Left forelimb (tissue), 1 donor: ENCODE data around the gene IVL.

ENCODE experiments used
- DNase-seq: peaks from one replicate; pipeline ENCODE4 v3.0.0-alpha.2; 2018; ENCODE audit warnings: low spot score

Gene IVL, protein sequence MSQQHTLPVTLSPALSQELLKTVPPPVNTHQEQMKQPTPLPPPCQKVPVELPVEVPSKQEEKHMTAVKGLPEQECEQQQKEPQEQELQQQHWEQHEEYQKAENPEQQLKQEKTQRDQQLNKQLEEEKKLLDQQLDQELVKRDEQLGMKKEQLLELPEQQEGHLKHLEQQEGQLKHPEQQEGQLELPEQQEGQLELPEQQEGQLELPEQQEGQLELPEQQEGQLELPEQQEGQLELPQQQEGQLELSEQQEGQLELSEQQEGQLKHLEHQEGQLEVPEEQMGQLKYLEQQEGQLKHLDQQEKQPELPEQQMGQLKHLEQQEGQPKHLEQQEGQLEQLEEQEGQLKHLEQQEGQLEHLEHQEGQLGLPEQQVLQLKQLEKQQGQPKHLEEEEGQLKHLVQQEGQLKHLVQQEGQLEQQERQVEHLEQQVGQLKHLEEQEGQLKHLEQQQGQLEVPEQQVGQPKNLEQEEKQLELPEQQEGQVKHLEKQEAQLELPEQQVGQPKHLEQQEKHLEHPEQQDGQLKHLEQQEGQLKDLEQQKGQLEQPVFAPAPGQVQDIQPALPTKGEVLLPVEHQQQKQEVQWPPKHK

DNA sequence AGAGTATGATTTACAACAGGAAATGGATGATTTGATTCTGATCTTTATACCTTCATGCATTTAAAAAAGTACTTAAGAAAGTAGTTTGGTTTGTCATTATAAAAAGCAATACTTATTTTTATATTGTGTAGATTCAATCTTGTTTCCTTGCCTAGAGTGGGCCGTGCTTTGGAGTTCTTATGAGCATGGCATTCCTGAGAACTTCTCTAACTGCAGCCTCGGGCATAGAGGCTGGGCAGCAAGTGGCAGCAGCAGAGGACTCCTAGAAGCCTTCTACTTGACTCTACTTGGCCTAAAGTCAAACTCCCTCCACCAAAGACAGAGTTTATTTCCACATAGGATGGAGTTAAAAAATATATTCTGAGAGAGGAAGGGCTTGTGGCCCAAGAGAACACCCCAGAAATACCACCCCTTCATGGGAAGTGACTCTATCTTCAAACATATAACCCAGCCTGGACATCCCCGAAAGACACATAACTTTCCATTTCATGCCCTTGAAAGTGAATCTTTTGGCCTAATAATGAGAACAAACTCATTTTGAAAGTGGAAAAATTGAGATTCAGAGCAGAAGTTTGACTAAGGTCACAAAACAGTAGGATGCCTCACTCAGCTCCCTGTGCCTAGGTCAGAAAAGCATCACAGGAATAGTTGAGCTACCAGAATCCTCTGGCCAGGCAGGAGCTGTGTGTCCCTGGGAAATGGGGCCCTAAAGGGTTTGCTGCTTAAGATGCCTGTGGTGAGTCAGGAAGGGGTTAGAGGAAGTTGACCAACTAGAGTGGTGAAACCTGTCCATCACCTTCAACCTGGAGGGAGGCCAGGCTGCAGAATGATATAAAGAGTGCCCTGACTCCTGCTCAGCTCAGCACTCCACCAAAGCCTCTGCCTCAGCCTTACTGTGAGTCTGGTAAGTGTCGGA, at the start of gene IVL:
TSS of gene IVL (plus strand) at position 861 of the 916 bp plus-strand sequence. CDS start 1,252 bp downstream, outside the sequence.
- DNase-seq = no peak

DNA sequence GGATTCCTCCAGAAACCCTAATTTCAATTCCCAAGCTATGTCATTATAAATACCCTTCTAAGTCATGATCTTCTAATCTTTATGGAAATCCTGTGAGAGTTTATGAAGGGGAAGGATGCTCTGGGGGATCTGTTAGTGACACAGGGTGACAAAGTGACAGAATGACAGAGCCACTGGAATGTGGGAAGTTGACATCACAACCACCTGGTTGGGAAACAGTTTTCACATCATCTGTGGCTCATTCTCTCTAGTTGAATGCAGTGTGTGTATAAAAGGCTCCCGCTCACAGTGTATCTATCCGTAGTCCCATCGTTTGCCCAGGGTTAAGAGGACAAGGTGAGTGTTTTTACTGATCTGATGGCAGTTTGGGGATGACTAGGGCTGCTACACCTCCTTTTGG, 48.6 kb upstream of the IVL start, which contains the start of gene LCE7A:
TSS of gene LCE7A (plus strand) at position 301 of the 400 bp plus-strand sequence. CDS start 702 bp downstream, outside the sequence.
- no peak for DNase-seq

DNA sequence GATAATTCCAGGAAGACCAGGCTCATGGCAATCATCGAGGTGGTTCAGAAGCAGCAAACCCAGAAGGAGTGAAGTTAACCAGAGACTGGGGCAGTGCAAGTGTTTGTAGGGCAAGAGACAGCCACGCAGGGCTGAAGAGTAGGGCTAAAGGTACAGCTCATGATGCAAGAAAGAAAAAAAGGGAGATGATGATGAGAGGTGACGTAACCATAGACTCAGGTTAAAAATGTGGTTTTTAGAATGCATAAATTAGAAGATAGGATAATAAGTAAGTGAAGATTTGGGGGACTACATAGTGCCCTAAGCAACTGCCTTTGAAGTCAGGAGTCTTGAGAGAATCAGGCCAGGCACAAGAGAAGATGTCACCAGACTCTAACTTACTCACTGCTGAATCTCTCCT, 48.2 kb upstream of the IVL start:
- DNase-seq = no peak

DNA sequence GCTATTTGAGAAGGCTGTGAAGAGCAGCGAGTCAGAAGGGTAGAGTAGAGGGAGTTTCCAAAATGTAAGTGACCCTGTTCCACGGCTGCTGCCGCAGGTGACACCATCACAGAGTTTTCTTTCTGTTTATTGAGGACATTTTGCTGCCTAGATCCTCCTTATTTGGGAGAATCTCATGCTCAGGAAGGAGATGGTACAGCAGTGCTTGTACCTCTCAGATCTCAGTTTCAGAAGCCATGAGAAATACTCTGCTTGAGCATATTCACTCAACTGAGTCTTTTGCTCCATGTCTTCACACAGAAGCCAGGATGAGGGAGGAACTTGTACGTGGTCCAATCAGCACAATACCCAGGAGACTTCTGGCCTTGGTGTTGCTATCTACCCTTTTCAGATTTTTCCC, 47.0 kb upstream of the IVL start:
- no peak for DNase-seq

DNA sequence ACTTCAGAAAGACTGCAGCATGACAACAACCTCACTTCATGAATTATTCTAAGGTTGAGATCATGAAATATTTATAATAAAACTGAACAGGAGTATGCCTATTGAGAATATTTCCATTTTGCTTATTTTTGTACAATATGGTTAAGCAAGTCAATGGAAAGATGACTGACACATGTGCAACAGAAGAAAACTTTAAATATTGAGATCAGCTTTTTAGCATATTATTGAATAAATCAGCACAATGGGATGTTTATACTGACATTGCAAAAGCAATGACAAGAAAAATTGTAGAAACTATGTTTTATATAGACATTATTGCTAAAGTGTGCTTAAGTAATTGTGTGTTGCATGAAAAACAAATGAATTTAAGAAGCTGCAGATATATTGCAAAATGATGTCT, 43.9 kb upstream of the IVL start:
- no peak for DNase-seq

DNA sequence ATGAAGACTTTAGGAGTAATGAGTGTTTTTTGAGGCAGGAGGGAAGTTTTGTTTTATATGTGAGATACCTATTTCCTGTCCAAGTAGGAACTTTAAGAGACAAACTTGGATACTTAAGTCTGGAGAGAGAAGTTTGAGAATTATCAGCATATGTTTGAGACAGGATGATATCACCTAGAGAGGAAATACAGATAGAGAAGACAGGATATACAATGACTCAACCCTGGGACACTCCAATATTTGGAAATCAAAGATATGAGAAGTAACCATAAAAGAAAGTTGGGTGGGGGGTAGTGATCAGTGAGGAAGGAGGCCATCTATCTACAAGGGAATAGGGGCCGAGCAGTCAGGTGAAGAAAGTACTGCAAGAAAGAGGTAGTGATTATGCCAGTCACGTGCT, 42.0 kb upstream of the IVL start:
- DNase-seq = no peak

DNA sequence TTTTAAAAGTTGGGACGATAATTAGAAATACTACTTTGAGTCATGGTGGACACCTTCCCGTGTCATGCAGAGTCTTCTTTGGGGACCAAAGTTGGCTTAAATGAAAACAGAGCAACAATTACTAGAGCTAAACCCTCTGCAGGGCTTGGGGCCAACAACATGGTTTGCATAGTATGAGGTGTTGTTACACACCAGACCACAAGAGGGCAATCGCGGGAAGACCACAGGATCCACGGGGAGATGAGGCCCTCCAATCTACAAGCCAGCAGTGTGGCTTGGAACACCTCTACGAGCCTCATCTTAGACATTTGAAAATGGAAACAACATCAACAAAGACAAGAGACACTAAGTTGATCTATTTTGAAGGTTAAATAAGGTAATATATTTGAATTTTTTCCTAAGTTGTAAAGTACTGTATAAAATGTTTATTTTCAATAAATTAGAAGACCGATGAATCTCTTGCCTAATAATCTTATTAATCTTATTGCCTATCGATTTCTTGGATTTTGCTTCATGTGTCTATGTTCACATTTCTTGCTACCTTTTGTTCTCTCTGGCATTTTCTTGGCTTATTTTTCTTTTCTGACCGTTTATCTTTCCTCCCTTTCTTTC, 38.4 kb upstream of the IVL start:
- no peak for DNase-seq

DNA sequence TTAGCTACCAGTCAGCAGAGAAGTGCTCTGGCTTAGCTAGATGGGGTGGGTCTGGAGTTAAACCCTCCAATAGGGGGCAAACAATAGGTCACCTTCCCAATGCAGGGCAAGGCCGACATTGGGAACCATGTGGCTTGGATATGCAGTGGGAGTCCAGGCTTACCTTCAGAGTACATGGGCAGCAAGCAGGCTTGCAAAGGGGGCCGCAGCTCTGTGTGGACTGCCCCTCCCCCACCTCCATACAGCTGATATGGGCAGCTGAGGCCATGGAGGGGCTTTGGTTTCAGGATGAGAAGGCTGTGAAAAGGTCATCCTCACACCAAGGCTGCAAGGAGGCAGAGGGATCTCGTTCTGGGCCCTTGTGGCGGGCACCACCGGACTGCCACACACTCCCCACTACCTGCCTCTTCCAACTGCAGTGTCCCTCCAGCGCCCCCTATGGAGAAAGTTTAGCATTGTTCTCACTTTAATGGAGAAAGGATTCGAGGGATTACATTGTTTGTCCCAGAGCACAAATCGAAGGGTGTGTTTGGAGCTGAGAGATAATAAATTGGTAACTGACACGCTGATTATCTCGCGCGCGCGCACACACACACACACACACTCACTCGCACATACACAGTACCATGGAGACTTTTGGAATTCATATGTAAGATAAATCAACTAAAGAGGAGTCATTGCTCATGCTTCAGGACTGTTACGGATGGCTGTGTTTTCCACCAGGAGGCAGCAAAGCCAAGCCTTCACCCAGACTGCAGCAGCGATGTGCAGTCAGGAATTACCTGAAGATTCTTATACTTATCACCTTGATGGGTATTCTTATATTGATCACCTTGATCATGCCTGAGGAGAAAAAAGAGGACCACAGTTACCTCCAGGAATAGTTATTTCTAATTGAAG, 37.3 kb upstream of the IVL start:
- DNase-seq = no peak

DNA sequence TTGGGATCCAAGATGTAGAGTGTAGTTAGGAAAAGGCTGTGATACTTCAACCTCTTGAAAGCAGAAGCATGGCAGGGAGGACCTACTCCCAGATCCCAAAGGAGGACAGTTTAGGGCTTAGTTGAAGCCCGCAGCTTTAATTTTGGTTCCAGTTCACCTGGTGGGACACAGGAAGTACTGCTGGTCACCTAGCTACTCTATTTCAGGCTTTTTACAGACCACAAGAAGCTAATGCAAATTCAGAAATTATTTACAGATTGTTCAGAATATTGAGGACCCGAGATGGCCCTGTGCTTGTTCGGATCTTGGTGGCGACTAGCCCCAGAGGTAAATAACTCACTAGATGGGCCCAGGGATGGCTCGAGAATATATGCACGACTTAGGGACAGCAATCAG, 36.6 kb upstream of the IVL start:
- DNase-seq = no peak

DNA sequence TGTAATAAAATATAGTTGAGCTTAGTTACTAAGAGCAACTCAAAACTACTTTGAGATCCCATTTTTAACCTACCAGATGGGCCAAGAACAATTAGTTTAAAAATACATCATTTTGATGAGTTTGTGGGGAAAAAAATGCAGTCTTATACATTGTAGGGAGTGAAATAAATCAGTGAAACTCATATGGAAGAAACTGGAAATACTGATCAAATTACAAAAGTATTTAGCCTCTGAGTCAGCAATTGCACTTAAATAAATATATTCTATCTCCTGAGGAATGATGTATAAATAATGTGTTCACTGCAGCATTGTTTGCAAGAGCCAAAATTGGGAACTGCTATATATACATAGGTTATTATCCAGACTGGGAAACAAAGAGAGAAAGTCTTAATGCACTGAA, 34.9 kb upstream of the IVL start:
- no peak for DNase-seq

DNA sequence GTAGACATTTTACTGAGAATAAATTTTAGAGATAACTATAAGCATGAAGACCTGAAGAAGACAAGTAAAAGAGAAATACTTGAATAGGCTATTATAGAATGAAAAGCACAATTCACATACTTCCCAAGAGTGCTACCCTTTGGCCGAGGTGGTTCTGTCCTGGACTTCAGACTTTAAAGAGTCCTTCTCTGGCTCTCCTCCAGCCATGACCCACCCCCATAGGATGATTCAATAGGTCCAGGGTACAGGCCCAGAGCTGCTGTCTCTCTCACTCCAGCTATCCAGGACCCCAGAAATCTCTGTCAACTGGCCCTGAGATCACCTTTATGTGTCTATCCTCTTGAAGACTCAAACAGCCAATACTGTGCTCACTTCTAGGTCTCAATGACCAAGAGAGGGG, 31.5 kb upstream of the IVL start:
- no peak for DNase-seq

DNA sequence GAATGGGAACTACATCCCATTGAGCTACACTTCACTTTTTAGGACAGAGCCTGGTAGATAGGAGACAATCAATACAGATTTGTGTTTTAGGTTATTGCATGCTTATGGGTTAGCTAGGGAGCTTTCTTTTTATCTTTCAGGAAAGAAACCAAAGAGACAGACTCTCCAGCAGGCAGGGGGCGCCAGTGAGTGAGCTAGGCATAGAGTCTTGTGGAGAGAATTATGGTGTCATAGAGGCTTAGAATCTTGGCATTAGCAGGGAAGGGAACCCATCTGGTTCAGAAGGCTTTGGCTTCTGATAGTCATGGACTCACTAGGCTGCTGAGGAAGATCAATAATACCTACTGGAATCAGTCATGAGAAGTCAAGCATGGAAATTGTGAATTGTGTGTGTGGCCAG, 30.3 kb upstream of the IVL start, which contains the start of gene SMCP:
TSS of gene SMCP (plus strand) at position 281 of the 400 bp plus-strand sequence. CDS start 6,101 bp downstream, outside the sequence.
- DNase-seq = no peak

DNA sequence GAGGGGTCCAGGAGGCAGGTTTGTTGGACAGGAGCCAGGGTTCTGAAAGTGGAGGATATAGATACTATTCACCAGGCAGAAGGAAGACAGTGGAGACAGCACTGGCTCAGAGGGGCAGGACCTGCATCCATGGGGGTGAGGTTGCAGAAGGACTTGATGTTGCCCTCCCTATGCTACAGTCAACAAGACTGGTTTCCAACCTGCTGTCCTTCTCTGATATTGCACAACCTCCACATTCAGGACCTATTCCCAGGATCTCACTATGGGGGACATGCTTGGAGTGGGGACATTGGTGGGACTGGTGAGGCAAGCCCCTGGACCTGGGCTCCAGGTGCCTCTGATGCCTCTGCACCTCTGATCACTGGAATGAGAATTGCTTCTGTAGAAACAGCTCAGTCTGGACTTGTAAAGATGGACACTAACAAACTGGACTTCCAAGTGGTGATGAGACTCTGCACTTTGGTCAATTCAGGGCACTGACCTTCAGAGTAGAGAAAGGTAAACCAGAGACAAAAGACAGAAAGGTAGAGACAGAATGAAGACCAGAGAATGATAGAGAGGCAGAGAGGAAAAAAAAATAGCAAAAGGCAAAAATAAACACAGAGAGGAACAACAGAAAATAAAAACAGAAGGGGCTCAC, 28.7 kb upstream of the IVL start:
- DNase-seq = no peak

DNA sequence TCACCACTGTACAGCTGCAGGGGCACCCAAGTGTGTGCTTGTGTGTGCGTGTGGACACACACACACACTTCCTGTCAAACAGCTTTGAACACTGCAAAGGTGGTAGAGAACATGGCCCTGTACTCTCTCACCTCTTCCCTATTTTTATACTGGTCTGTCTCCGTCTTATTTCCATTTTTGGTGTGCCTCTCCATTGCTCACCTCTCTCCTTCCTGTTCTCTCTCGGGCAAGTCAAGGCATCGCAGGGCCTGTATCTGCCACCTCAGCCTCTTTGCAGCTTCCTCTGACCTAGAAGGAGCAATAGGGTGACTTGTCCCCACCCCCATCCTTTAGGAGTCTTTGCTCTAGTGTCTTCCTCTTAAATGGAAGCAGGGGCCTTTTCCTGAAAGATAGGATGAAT, 28.0 kb upstream of the IVL start:
- no peak for DNase-seq

DNA sequence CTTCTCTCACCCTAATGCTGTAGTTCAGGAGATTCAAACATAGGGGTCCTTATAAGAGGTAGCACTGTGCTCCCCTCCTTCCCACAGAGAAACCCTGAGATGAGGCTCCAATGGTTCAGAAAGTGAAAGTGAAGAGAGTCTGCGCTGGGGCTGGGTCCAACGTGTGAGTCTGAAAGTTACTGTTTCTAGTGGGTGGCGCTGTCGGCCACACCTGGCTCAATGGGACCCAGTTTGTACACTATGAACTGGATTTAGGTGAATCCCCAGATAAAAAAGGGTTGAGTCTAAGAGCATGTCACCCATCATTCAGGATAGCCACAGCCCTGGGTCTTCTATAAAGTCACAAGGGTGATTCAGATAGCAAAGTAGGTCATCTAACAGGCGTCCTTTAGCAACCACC, 27.4 kb upstream of the IVL start:
- no peak for DNase-seq

DNA sequence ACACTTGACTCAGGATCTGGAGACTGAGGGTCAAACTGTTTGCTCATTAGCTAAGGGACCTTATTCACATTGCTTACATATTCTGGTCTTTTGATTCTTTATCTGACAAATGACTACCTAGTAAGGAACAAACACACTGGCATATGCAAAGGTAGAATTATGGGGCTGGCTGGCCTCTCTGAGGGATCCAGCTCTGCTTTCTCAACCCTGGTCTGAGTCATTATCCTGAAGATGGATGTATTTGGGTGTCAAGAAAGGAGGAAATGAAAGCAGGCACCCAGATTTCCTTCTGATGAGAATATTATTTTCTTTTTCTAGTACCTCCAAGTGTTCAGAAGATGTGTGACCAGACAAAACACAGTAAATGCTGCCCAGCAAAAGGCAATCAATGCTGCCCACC, 24.3 kb upstream of the IVL start:
- DNase-seq = no peak

DNA sequence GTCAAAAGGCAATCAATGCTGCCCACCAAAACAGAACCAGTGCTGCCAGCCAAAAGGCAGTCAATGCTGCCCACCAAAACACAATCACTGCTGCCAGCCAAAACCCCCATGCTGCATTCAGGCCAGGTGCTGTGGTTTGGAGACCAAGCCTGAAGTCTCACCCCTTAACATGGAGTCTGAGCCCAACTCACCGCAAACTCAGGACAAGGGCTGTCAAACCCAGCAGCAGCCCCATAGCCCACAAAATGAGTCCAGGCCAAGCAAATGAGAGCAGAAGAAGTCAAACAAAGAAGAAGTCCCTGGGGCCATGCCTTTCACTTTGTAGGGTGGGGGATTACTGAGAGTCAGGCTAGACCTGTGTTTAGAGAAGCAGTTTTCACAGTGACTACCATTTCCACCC, 23.8 kb upstream of the IVL start:
- DNase-seq = no peak

DNA sequence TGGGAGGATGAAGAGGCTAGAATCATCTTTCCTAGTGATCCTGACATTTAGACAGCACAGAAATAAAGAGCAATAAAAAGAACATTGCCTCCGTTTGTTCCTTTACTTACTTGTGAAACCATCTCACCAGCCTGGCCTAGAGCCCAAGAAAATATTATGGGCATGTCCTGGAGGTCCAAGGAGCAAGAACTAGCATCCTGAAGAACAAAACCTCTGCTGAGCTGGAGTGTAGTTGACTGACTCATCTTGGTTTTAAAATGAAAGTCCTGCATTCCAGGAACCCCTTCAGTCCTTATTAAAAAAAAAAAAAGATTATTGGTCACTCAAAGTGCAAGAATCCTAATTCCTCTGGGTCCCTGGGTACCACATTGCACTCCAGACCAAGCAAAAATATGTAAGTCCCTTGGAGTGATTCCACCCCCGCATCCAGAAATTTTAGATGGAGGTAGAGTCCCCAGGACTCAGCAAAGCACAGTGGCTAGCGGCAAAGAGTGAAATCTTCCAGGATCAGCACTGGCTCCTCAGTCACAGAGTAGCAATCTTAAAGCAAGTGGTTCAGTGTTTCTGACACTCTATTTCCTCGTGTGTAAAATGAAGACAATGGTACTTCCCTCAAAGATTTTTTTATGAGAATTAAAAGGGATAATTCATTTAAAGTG, 23.3 kb upstream of the IVL start:
- DNase-seq = no peak

DNA sequence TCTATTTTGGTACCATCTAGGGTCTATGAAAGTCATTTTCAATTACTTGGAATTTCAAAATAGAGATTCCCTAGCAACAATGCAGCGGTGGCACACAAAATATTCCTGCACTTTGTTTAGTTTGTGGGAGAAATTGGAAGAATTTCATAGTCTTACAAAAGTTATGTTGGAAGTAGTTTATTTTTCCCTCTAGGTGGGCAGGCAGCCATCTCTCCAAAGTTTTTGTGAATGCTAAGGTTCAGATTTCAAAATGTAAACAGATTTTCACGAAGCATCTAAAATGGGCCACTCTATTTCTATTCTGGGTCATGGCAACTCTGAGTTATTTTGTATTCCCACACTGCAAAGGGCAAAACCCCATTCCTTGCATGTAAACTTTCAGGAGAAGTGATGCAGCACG, 22.3 kb upstream of the IVL start:
- no peak for DNase-seq
